Gastrocnemius medialis (tissue), 4 donors: ENCODE measurements around the gene TMEM91.

Experiments
- POLR2A ChIP-seq, 2 donors: fragments of 450-650 bp; IDR thresholded peaks; one replicate each; pipeline ENCODE4 v1.6.1; 2017; ENCODE audit warnings: antibody characterized with exemption in 2 of 2, mild to moderate bottlenecking in 2 of 2, moderate library complexity in 2 of 2
- TF ChIP-seq, protein P1 (sequence below), 5 experiments: fragments of 450-650 bp in 3 of 5; fragments of 200-600 bp in 2 of 5; sonication (generic) in 2 of 5; IDR thresholded peaks in 4 of 5; conservative IDR thresholded peaks in 1 of 5; 1 replicate in 4 of 5; 2 replicates in 1 of 5; pipeline ENCODE4 v1.5.1; 2016 to 2019; ENCODE audit warnings: antibody characterized with exemption in 5 of 5, mild to moderate bottlenecking in 3 of 5, moderate library complexity in 3 of 5

DNA sequence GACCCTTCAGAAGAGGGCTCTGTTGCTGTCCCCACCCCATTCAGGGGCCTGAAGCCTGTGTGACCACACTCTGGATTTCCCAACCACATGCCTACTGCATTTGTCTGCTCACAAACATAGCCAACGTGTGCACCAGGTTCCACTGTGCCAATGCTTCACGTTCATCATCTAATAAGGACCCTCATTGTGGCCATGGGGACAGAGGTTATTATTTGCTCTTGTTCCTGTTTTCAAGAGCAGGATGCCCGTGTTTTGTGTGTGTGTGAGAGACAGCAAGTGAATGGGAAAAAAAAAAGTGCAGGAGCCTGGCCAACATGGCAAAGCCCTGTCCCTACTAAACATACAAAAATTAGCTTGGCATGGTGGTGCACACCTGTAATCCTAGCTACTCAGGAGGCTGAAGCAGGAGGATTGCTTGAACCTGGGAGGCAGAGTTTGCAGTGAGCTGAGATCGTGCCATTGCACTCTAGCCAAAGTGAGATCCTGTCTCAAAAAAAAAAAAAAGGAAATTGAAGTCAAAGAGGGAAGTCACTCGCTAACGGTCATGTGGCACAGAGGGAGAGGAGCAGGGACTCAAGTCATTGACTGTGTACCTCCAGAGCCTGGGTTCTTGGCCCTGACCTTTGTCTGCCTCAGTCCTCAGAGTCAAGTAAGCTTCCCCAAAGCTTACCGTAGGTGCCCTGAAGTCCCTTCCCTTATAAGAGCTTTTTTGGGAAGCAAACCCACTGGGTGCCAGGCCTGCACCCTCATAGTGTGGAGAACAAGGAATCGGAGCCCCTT, 44.0 kb downstream of the TMEM91 start:
- TF ChIP-seq, protein P1, sequence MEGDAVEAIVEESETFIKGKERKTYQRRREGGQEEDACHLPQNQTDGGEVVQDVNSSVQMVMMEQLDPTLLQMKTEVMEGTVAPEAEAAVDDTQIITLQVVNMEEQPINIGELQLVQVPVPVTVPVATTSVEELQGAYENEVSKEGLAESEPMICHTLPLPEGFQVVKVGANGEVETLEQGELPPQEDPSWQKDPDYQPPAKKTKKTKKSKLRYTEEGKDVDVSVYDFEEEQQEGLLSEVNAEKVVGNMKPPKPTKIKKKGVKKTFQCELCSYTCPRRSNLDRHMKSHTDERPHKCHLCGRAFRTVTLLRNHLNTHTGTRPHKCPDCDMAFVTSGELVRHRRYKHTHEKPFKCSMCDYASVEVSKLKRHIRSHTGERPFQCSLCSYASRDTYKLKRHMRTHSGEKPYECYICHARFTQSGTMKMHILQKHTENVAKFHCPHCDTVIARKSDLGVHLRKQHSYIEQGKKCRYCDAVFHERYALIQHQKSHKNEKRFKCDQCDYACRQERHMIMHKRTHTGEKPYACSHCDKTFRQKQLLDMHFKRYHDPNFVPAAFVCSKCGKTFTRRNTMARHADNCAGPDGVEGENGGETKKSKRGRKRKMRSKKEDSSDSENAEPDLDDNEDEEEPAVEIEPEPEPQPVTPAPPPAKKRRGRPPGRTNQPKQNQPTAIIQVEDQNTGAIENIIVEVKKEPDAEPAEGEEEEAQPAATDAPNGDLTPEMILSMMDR (IDR thresholded peaks at IDR 0.05 in 4 of 5, conservative IDR thresholded peaks at IDR 0.05 in 1 of 5) = no peak
- no peak for TF ChIP-seq POLR2A (IDR thresholded peaks at IDR 0.05)
